Activated T-cell treated with anti-CD3 and anti-CD28 coated beads, Interleukin-2, amount 50 U/mL, for 4 hours (primary cell): ENCODE results near the gene DGKE. TPM values are rescaled to one million over a fixed set of nuclear protein-coding genes. Genes with fewer than 3 reads are reported as not detected.
A peak's percentile ranks its signal among the peaks of the same experiment; 100 is the strongest.

ENCODE experiments used
- ATAC-seq, 2 donors: fragments of 200-7000 bp; cut with Tn5 transposase; one replicate each; pipeline ENCODE4 v1.10.0; 2021
- DNase-seq: peaks from one replicate; pipeline ENCODE4 v3.0.0-alpha.2; 2020
- H3K27me3 Mint-ChIP-seq: one replicate; pipeline ENCODE4 v1.8.0; 2021; ENCODE audit warnings: low read depth, mixed read lengths
- H3K36me3 Mint-ChIP-seq: one replicate; pipeline ENCODE4 v1.8.0; 2022; ENCODE audit warnings: mixed read lengths; ENCODE audit not compliant: insufficient read depth
- H3K4me1 Mint-ChIP-seq: one replicate; pipeline ENCODE4 v1.8.0; 2021; ENCODE audit warnings: low read depth, mixed read lengths
- H3K4me3 Mint-ChIP-seq: one replicate; pipeline ENCODE4 v1.8.0; 2021; ENCODE audit warnings: mild to moderate bottlenecking, moderate library complexity, mixed read lengths
- H3K9me3 Mint-ChIP-seq: one replicate; pipeline ENCODE4 v1.8.0; 2021; ENCODE audit warnings: mixed read lengths
- total RNA-seq, 3 donors: library from RNA; stranded (reverse); gene quantifications; one replicate each; pipeline ENCODE4 v1.2.1, GENCODE V29; 2021

The DGKE gene
- total RNA-seq, 3 donors from 2014 or later, result 30.1 to 37.4 (median 33.3) TPM

GRCh38 chr17:56849131-56849530 is 15.2 kb downstream of the DGKE start:
- Mint-ChIP-seq H3K9me3 (no peaks in the 10 kb centered on the region), H3K36me3 (peaks cover 32% of the 10 kb centered on the region)

GRCh38 chr17:56850591-56850990 is 16.6 kb downstream of the DGKE start:
- Mint-ChIP-seq H3K4me1 (no peaks in the 10 kb centered on the region), H3K4me3 (no peak overlapping the region), H3K27me3 (no peaks in the 10 kb centered on the region), H3K36me3 (peaks cover 33% of the 10 kb centered on the region), H3K9me3 (no peaks in the 10 kb centered on the region)
- DNase-seq, result no peak
- ATAC-seq, result no peak

More at GRCh38 chr17:56849131-56849530, 15.2 kb downstream of the DGKE start:
- ATAC-seq (no peak), DNase-seq (no peak)
- Mint-ChIP-seq H3K4me3 (no peak overlapping the region), H3K4me1 (no peaks in the 10 kb centered on the region), H3K27me3 (no peaks in the 10 kb centered on the region)

GRCh38 chr17:56851008-56851407 is 17.1 kb downstream of the DGKE start:
- no peaks in the 10 kb centered on the region for H3K4me1 Mint-ChIP-seq
- H3K4me3 Mint-ChIP-seq, result no peak overlapping the region
- DNase-seq, result no peak
- peaks cover 32% of the 10 kb centered on the region for H3K36me3 Mint-ChIP-seq
- no peak for ATAC-seq
- H3K27me3 Mint-ChIP-seq, result no peaks in the 10 kb centered on the region
- no peaks in the 10 kb centered on the region for H3K9me3 Mint-ChIP-seq

- Mint-ChIP-seq H3K4me1 (no peaks in the 10 kb centered on the region), H3K27me3 (no peaks in the 10 kb centered on the region), H3K9me3 (no peaks in the 10 kb centered on the region), H3K4me3 (no peak overlapping the region), H3K36me3 (peaks cover 40% of the 10 kb centered on the region)
- ATAC-seq (no peak), DNase-seq (no peak)
Observed at GRCh38 chr17:56861899-56862298, 27.9 kb downstream of the DGKE start.

GRCh38 chr17:56863974-56864373 is 30.0 kb downstream of the DGKE start:
- ATAC-seq (no peak), DNase-seq (no peak)
- Mint-ChIP-seq H3K4me1 (no peaks in the 10 kb centered on the region), H3K27me3 (no peaks in the 10 kb centered on the region), H3K4me3 (no peak overlapping the region), H3K36me3 (peaks cover 36% of the 10 kb centered on the region), H3K9me3 (no peaks in the 10 kb centered on the region)

GRCh38 chr17:56866076-56866475 is 32.1 kb downstream of the DGKE start:
- Mint-ChIP-seq H3K27me3 (no peaks in the 10 kb centered on the region), H3K36me3 (peaks cover 25% of the 10 kb centered on the region), H3K4me3 (no peak overlapping the region), H3K4me1 (peaks cover 6% of the 10 kb centered on the region), H3K9me3 (no peaks in the 10 kb centered on the region)
- DNase-seq, result no peak
- no peak for ATAC-seq

- Mint-ChIP-seq H3K4me1 (peaks cover 6% of the 10 kb centered on the region), H3K27me3 (no peaks in the 10 kb centered on the region), H3K36me3 (peaks cover 22% of the 10 kb centered on the region), H3K9me3 (no peaks in the 10 kb centered on the region), H3K4me3 (no peak overlapping the region)
- no peak for ATAC-seq
- no peak for DNase-seq
Observed at GRCh38 chr17:56866496-56866895, 32.5 kb downstream of the DGKE start.

GRCh38 chr17:56867948-56868376 is 34.0 kb downstream of the DGKE start:
- H3K27me3 Mint-ChIP-seq, result no peaks in the 10 kb centered on the region
- no peak for ATAC-seq
- DNase-seq, result no peak

GRCh38 chr17:56868716-56869115 is 34.8 kb downstream of the DGKE start:
- ATAC-seq (no peak), DNase-seq (no peak)
- H3K36me3 Mint-ChIP-seq, result peaks cover 8% of the 10 kb centered on the region
- H3K4me3 Mint-ChIP-seq, result no peak overlapping the region
- H3K9me3 Mint-ChIP-seq, result no peaks in the 10 kb centered on the region
- no peaks in the 10 kb centered on the region for H3K27me3 Mint-ChIP-seq
- H3K4me1 Mint-ChIP-seq, result peaks cover 6% of the 10 kb centered on the region

More at GRCh38 chr17:56867948-56868376, 34.0 kb downstream of the DGKE start:
- no peaks in the 10 kb centered on the region for H3K9me3 Mint-ChIP-seq
- no peak overlapping the region for H3K4me3 Mint-ChIP-seq
- peaks cover 6% of the 10 kb centered on the region for H3K4me1 Mint-ChIP-seq
- peaks cover 10% of the 10 kb centered on the region for H3K36me3 Mint-ChIP-seq

GRCh38 chr17:56870081-56870651 is 36.2 kb downstream of the DGKE start:
- H3K4me1 Mint-ChIP-seq, result peaks cover 6% of the 10 kb centered on the region
- ATAC-seq (peak; percentile 74 to 87), DNase-seq (no peak)
- no peaks in the 10 kb centered on the region for H3K27me3 Mint-ChIP-seq
- H3K36me3 Mint-ChIP-seq, result peaks cover 3% of the 10 kb centered on the region
- H3K4me3 Mint-ChIP-seq, result no peak overlapping the region
- H3K9me3 Mint-ChIP-seq, result no peaks in the 10 kb centered on the region

- Mint-ChIP-seq H3K4me1 (no peaks in the 10 kb centered on the region), H3K36me3 (peaks cover 1% of the 10 kb centered on the region), H3K4me3 (no peak overlapping the region), H3K9me3 (no peaks in the 10 kb centered on the region), H3K27me3 (no peaks in the 10 kb centered on the region)
- no peak for ATAC-seq
- no peak for DNase-seq
Observed at GRCh38 chr17:56876766-56877179, 42.8 kb downstream of the DGKE start.

GRCh38 chr17:56879280-56879679 is 45.3 kb downstream of the DGKE start:
- Mint-ChIP-seq H3K4me1 (no peaks in the 10 kb centered on the region), H3K36me3 (peaks cover 3% of the 10 kb centered on the region), H3K27me3 (no peaks in the 10 kb centered on the region), H3K9me3 (no peaks in the 10 kb centered on the region), H3K4me3 (no peak overlapping the region)
- DNase-seq (no peak), ATAC-seq (no peak)

GRCh38 chr17:56880133-56880532 is 46.2 kb downstream of the DGKE start:
- Mint-ChIP-seq H3K9me3 (no peaks in the 10 kb centered on the region), H3K36me3 (peaks cover 3% of the 10 kb centered on the region), H3K27me3 (no peaks in the 10 kb centered on the region), H3K4me3 (no peak overlapping the region), H3K4me1 (no peaks in the 10 kb centered on the region)
- ATAC-seq (no peak), DNase-seq (no peak)

GRCh38 chr17:56880571-56880970 is 46.6 kb downstream of the DGKE start:
- Mint-ChIP-seq H3K9me3 (no peaks in the 10 kb centered on the region), H3K4me3 (no peak overlapping the region), H3K27me3 (no peaks in the 10 kb centered on the region), H3K4me1 (no peaks in the 10 kb centered on the region), H3K36me3 (peaks cover 4% of the 10 kb centered on the region)
- DNase-seq, result no peak
- ATAC-seq, result no peak

GRCh38 chr17:56881685-56882295 is 47.8 kb downstream of the DGKE start:
- ATAC-seq, result no peak
- no peak for DNase-seq
- Mint-ChIP-seq H3K36me3 (peaks cover 10% of the 10 kb centered on the region), H3K27me3 (no peaks in the 10 kb centered on the region), H3K9me3 (no peaks in the 10 kb centered on the region), H3K4me1 (no peaks in the 10 kb centered on the region), H3K4me3 (no peak overlapping the region)
